Renal cortex interstitium (tissue), 11 donors: ENCODE measurements around the gene PUSL1. TPM values are rescaled to one million over a fixed set of nuclear protein-coding genes. Genes with fewer than 3 reads are reported as not detected.

Experiments
- DNase-seq, 11 donors: peaks; one replicate each; pipeline ENCODE4 v3.0.0-alpha.2; 2013; ENCODE audit warnings: low read depth in 9 of 11, low spot score in 4 of 11; ENCODE audit errors: extremely low read depth in 1 of 11
- polyA plus RNA-seq, 3 donors: library from polyadenylated mRNA; unstranded; fragments of 120-200 nt; gene quantifications; one replicate each; pipeline ENCODE4 v1.2.1, GENCODE V29; 2013; ENCODE audit not compliant: insufficient read length in 3 of 3

PUSL1 gene
- polyA plus RNA-seq, 3 donors = 4.5 to 10.4 (median 10.0) TPM

GRCh38 chr1:1290238-1290731 is 18.1 kb upstream of the PUSL1 start:
- no peak for DNase-seq

DNA sequence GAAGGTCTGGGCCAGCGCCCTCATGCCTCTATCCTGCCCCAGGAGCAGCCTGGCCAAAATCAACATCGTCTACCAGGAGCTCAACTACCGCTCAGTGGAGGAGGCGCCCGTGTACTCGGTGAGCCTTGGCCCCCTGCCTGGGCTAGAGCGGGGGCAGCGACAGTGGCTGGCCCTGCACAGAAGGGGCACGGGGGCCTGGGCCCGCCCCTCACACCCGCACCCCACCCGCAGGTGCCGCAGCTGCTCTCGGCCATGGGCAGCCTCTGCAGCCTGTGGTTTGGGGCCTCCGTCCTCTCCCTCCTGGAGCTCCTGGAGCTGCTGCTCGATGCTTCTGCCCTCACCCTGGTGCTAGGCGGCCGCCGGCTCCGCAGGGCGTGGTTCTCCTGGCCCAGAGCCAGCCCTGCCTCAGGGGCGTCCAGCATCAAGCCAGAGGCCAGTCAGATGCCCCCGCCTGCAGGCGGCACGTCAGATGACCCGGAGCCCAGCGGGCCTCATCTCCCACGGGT is 17.3 kb upstream of the PUSL1 start:
- DNase-seq = no peak

GRCh38 chr1:1291548-1292441 is 16.6 kb upstream of the PUSL1 start:
- peak in 8 of 11 donors; percentile 35 to 78 (median 64) for DNase-seq

- DNase-seq = no peak
Observed at GRCh38 chr1:1292442-1292779, 16.0 kb upstream of the PUSL1 start.

DNA sequence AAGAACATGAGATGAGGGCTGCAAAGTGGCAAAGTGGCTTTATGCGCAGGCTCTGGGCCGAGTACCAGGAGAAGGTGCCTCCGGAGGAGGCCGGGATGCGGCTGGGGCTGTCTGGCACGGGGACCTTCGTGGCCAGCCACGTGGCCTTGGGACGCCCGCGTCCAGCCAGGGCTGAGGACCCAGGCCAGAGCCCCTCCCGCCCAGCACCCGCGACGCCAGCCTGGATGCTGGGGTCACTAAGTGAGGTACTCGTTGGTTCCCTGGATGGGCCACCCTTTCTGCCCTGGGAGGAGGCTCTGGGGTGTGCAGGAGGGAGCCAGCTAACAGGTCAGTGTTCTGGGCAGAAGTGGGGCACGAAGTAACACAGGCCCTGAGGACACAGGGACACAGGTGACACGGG is 15.5 kb upstream of the PUSL1 start:
- DNase-seq = no peak

DNA sequence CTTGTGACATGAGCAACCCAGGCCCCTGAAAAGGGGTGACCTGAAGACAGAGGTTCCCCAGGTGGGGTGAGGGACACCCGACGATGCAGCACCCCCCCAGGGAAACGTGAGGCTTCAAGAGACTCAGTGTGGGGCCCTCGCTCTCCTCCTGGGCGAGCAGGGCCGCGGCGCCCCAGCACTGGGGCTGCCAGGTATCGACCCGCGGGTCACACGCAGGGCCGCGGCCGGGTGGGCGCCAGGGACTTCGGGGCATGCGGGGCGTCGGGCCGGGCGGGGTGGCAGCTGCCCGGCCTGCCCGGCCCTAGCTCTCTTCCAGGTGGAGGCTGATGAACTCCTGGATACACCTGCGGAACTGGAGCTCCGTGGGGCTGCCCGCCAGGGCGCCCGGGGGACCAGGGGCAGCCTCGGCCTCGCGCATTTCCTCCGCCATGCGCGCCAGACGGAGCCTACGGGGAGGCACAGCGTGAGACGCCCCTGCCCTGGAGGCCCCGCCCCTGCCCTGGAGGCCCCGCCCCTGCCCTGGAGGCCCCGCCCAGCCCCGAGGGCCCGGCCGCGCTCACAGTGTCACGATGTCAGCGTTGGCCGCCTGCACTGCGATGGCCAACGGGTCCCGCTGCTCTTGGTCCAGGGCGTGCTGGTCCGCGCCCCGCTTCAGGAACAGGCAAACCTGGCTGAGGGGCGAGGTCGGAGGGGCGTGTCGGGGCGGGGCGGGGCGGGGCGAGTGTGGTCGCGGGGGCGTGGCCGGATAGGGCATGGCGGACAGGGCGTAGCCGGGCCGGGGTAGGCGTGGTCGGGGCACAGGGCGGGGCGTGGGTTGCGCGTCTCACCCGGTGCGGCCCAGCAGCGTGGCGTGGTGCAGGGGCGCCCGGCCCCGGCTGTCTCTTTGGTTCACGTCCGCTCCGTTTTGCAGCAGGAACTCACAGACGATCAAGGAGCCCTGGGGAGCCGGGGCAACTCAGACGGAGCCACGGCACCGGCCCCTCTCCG is 14.8 kb upstream of the PUSL1 start:
- DNase-seq = no peak

DNA sequence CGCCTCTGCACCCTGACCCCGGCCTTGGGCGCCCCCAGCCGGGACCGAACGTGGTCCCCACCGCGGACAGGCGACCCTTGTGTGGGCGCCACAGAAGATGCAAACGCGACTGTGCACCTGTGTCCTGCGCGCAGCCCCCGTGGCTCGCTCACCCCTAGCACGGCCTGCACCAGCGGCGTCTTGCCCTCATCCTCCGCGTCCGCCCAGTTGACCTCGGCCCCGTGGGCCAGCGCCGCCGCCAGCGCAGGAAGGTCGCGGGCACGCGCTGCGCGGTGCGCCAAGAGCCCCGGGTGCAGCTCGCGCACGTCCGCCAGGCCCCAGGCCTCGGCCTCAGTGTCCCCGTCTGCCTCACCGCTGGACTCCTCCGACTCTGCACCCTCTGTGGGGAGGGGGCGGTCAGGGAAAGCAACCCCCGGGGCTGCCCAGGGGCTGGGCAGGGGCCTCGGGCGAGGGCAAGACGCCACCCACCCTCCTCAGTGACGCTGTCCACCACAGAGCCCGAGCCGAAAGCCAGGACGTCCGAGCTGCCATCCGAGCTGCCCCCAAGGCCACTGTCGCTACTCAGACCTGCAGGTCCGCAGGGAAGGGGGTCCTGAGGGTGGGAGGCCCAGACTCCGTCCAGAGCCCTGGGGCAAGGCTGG is 14.0 kb upstream of the PUSL1 start:
- DNase-seq = no peak

GRCh38 chr1:1295154-1295923 is 13.1 kb upstream of the PUSL1 start:
- DNase-seq = no peak

DNA sequence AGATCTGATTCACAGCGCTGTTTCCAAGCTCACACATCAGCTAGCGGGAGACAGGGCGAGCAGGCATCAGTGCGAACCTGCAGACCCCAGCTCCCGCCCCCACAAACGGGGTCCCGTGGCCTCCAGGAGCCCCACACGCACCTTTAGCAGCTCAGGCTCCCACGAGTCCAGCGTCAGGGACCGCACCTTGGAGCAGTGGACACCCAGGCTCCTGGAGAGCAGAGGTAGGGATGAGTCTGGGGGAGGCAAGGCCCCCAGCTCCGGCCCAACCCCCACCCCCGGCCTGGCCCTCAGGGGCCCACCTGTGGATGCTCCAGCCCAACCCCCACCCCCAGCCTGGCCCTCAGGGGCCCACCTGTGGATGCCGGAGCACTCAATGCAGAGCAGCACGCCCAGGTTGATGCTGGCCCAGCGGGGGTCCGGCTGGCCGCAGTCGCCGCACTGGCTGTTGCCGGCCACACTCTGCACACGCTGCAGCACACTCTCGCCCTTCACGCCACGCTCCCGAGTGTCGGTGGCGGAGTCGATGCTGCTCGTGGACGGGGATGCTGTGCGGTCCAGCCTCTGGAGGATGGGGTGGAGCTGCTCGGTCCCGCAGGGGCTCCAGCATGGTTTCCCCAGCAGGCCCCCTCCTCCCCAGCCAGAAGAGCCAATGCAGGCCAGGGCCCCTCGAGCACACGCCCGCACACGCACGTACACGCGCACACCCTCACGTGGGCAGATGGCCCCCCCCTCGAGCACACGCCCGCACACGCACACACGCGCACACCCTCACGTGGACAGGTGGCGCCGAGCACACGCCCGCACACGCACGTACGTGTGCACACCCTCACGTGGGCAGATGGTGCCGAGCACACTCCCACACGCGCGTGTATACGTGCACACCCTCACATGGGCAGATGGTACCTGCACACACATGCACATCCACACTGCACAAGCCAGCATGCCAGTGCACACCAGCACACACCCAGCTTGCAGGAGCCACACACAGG is 12.0 kb upstream of the PUSL1 start:
- DNase-seq = no peak

- DNase-seq = no peak
Observed at GRCh38 chr1:1297802-1298424, 10.5 kb upstream of the PUSL1 start.

DNA sequence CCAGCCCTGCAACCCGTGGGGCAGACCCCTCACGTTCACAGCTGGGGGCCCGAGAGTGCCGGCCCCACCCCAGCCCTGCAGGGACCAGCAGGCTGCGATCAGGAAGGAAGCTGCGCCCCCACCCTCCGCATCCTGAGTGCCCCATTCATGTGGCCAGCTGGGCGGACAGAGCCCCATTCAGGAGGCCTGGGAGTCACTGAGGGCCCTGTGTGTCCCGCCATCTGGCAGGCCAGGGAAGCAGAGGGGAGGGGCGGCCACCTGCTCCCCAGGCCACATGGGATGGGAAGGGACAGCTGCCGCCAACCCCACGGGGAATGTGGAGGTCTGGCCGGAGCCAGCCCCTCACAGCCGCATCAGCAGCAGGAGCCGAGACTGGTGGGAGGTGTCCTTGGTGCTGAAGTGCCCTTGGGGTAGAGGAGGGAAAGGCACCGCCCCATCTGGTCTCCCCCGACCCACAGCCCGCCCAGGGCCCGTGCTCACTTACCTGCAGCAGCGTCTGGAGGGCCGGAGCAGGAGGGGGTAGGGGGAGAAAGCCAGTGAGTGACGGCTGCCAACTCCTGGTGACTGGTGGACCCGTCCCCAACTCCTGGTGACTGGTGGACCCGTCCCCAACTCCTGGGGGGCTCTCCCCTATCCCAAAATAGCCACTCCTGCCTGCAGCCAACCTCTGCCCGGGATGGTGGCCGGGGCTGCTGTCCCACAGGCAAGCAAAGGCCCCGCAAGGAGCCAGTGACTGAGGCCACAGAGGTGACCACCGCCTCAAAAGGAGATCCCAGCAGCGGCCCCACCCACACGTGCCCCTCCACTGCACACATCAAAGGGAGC is 9.3 kb upstream of the PUSL1 start:
- peak in 3 of 11 donors; percentile 27 to 36 (median 34) for DNase-seq

DNA sequence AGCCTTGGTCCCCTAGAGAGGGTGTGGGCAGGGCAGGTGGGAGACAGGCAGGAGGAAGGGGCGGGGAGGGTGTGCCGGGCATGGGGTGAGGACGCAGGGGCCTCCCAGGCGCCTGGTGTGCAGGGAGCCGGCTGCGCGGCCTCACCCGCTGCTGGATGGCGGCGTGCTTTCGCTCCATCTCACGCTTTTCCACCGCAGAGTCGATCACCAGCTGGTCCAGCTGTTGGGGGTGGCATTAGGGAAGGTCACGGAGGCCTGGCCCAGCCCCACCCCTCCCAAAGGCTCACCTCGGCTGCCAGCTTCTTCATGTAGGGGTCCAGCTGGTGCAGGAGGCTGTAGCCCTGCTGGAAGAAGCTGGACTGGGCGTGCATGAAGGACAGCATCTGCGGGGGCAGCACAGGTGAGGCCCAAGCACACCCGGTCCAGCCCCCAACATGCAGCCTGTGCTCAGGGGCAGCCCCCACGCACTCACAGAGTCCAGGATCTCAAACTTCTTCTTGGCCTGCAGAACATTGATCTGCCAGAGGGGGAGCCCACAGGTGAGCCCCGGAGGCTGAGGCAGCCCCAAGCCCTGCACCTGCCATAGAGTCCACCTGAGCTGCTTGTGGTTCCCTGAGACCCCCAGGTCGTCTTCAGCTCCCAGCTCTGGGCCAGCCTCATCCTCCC is 8.6 kb upstream of the PUSL1 start:
- no peak for DNase-seq

GRCh38 chr1:1300352-1300739 is 8.1 kb upstream of the PUSL1 start:
- no peak for DNase-seq

DNA sequence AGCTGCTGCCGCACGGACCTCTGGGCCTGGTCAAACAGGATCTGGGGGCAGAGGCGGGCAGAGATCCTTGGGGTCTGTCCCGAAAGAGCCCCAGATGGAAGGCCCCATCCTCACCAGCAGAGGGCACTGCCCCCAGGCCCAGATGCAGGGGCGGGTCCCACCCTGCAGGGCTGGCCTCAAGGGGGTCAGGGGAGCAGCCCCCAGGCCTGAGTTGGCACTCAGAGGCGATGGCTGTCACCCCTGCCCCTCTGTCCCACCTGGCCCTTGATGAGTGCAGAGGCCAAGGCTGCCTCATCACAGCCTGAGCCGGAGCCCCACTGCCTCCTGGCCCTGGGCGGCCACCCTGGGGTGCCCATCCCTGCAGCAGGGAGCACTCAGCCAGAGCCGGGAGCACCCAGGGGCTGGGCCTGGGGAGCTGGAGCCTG is 6.4 kb upstream of the PUSL1 start:
- DNase-seq = no peak

DNA sequence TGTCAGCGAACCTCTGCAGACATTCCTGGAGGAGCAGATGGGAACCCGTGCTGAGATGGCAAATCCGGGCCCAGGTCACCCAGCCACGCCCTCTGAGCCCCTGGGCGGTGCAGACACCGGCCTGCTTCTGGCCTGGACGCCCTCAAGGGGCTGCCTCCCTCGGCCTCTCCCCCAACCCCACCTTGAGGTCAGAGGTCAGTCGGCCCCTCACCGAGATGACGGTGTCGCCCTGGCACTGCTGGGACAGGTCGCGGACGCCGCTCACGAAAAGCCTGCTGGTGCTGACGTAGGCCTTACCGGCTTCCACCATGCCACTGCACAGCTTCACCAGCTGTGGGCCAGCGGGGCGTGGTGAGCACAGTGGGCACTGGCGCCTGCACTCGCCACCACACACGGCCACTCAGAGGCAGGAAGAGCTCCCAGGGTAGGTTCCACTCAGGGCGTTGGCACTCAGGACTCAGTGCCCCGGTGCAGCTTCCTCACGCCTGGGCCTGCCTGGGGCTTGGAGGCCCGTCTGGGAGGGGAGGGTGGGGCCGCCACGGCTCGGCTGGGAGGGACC is 5.4 kb upstream of the PUSL1 start:
- DNase-seq = no peak
